HG03469 (cell line): Measurements from ENCODE around the gene NEMP2.
"Not testable (repeated sequence)": the region's sequence is repeated elsewhere in the genome, so short reads cannot be mapped to it uniquely, and the experiment has no call there.

Experiments
- ATAC-seq: cut with Tn5 transposase; IDR thresholded peaks from one replicate; pipeline ENCODE4 v1.9.1; 2021; ENCODE audit warnings: mild to moderate bottlenecking, moderate library complexity, moderate number of reproducible peaks; ENCODE audit not compliant: unreplicated experiment

The NEMP2 gene

DNA sequence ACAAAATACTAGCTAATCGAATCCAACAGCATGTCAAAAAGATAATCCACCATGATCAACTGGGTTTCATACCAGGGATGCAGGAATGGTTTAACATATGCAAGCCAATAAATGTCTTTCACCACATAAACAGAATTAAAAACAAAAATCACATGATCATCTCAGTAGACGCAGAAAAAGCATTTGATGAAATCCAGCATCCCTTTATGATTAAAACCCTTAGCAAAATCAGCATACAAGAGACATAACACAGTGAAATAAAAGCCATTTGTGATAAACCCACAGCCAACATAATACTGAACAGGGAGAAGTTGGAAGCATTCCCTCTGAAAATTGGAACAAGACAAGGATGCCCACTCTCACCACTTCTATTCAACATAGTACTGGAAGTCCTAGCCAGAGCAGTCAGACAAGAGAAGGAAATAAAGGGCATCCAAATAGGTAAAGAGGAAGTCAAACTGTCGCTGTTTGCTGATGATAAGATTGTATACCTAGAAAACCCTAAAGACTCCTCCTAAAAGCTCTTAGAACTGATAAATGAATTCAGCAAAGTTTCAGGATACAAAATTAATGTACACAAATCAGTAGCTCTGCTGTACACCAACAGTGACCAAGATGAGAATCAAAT, 39.8 kb downstream of the NEMP2 start:
- not testable (repeated sequence) for ATAC-seq

DNA sequence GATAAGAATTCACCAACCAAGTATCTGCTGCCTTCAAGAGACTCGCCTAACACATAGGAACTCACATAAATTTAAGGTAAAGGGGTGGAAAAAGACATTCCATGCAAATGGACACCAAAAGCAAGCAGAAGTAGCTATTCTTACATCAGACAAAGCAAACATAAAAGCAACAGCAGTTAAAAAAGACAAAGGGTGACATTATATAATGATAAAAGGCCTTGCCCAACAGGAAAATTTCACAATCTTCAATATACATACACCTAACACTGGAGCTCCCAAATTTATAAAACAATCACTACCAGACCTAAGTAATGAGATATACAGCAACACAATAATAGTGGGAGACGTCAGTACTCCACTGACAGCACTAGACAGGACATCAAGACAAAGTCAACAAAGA, 41.4 kb downstream of the NEMP2 start:
- no peak for ATAC-seq

DNA sequence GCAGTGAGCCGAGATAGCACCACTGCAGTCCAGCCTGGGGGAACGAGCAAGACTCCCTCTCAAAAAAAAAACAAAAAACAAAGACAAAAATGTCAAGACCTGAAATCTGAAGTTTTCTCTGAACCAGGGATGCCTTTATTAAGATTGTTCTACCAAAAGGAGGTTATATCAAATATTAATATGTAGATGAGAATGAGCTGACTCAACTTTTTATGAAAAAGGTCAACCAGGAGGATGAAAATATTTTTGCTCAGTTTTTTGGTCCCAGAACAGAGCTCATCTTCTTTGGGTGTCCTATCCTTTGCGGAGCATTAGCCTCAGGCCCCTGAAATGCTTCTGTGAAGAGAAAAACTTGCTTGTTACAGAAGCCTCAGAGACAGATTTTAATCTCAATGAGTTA, 44.0 kb downstream of the NEMP2 start:
- no peak for ATAC-seq

DNA sequence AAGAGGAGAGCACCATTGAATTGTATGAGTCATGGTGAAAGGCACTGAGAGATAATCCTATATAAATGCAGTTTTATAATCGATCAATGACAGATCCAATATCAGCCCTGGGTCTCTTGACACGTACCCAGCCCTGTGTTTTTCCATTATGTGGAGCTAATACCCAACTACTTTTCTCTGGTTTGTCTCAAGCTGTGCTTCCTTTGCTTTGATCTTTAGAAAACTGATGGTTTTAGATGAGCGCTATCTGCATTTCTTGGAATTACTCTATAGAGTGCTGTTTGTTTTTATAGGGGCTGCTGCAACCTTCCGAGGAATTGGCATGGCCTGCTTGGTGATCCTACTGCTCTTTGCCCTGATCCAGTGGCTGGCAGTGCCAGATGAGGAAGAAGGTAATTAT, 45.0 kb downstream of the NEMP2 start:
- ATAC-seq, result no peak

DNA sequence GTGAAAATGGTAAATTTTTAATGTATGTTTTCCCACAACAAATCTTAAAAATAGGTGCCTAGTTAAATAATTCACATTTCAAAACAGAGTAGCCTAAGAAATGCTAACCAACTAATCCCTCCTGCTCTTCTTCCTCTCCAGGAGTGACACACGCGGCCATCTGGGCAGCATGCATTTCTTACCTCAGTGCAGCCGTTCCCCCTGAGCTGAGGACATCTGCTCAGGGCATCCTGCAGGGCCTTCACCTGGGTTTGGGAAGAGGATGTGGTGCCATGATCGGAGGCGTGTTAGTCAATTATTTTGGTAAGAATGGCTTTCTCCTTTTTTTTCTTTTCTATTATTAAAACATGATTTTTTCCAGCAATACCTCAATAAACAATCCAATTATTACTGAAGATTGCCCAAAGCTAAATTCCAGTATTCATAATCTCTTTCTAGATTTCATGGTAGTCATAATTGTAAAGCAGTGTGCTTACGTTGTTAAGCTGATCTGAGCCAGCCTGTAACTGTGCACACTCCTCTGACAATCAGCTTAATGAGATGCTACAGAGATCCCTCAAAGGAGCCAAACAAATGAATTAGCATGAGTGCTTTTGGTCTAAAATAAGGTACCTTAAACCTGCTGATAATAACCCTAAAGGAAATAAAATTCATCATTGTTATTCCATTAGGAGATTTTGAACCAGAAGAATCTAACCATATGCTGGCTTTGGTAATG, 45.8 kb downstream of the NEMP2 start:
- no peak for ATAC-seq

DNA sequence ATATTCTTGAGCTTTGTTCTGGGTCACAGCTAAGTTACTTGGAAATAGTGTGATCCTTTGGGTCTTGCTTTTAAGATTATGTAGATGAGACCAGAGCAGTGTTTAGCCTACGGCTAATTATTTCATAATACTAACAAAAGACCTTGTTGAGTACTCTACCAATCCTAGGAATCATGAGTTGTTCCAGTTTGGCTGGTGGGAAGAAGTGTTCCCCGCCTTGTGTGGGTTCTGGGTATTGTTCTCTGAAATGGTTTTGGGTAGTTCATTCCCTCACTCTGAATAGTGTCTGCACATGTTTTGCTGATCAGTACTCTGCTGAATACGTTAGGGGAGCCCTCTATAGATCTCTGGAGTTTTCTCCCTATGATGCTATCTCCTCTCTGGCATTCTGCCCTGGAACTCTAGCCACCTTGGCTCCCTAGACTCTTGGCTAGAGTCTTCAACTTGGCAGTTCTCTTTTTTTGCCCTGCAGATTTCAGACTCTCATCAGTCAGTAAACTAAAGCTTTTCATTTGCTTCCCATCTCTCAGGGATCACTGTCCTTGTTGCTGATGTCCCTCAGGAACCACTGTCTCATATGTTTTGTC, 48.4 kb downstream of the NEMP2 start:
- no peak for ATAC-seq

DNA sequence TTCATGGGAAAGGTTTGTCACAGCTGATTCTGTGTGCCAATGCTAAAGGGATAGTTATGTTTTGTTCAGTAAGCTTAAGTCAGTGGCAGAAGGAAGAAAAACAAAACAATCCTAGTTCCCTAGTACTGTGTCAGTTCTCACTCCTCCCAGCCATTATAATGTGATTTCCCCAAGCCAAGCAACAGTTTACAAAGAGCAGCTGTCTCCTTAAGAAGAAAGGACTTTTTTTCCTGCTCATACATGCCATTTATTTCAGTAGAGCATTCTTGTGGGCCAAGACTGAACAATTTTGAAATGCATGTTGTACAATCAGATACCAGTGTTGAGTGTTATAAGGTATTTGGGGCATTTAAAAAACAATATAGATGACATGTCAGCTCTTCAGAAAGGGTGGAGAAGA, 52.1 kb downstream of the NEMP2 start:
- no peak for ATAC-seq

DNA sequence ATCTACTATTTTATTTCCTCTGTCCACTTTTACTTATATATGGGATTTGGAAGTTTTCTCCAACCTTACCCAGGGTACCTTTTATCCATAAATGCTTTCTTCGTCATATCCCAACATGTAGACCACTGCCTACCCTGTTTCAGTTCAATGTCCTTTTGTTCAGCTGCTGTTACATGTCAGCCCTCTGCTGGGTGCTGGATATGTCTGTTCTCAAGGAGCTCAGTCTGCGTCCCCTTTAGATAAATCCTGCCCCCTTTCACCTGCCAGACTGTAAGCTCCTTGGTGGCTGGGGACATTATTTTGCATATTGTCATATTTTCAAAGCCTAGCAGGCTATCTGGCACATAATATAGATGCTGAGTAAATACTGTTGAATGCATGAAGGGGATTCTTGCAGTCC, 53.2 kb downstream of the NEMP2 start:
- no peak for ATAC-seq

DNA sequence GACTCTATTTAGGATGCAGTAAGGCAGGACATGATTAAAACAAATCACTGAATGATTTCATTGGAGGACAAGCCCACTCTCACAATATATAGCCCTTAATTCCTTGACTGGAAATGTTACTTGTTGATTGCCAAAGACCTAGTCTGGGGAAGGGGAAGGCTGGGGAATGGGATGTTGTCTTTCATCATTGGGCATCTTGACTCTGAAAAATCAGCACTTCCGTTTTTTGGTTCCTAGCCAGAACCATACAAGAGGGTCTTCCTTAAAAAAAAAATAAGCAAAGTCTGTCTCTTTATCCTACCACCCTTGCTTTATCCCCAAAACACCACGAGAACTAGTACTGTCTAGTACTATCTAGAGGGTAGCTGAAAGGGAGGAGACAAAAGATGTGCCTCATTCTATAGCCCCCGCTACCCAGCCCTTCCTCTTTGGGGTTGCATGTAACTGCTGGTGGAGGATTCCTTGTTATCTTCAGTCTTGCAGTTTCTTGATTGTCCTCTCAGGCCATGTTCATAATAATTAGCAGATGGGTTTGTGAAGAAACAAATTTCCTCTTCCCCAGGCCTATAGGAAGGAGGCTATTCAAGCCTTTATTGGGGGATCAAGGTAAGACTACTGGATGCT, 55.8 kb downstream of the NEMP2 start:
- ATAC-seq, result no peak

DNA sequence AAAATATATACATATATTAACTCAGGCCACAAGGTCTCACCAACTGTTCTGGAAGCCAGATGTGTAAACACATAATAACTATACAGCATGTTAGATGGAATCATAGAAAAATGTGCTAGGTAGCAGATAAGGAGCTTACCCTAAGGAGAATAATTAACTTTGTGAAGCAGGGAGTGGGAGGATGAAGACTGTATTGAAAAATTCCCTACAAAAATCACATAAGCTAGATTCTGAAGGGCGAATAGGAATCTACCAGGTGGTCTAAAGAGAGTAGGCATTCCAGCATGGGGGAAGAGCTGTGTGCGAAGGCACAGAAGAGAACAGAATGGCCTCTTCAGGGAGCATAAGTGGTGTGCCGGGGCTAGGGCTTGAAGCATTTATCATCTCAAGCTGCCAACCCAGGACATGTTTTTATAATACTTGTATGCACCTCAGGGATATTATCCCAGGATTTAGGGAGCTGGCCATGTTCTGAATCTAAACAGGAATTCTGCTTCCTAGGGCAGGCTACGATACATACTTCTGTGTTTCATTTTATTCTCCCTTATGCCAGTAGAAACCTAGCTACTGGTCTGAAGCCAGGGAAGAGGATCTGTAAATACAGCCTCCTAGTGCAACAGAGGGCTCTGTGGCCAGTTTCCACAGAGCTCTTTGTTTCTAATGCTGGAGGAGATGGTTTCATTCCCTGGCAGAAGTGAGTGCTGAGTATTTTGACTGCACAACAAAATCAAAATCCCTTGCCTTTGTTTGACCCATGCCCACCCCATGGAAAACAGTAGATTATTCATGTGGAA, 56.7 kb downstream of the NEMP2 start:
- ATAC-seq, result no peak

DNA sequence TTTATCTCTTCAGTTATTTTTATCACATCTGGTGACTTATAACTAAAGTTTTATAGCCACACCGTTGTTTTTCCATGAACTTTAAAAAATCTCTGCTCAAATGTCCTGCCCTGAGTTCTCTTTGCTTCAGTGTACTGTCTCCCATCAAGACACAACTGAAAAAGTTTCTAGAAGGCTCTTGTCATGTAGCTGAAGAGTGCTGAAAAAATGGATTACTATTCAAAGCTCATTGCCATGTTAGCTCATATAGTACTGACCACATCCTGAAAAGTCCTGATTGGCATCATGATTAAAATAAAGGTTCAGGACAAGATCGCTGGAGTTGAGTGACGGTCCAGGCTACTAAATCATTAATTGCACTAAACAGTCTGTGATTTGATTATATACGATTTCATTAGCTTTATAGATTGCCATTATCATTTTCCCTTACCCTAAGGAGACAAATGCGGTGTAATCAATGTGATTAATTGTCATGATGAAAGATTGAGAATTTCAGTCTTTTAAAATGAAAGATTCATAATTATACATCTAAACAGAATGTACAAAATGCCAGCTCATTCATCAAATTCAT, 64.2 kb downstream of the NEMP2 start:
- ATAC-seq, result no peak

DNA sequence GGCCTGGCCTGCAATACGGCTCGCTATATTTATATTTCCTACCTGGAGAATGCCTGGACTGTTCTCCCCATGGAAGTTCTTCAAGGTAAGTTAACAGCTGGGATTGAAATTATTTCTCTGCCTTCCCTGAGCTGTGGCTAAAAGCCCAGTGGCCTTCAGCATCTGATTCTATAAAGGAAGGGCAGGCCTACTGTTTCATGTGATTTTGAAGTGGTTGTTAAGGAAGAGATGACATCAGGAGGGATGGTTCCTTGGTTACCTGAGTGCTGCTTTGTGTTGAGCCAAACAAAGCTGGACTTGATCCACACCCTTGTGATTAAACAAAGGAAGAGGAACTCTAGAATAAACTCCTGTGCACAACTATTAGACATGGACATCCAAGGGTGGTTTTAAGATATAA, 64.8 kb downstream of the NEMP2 start:
- ATAC-seq, result no peak

DNA sequence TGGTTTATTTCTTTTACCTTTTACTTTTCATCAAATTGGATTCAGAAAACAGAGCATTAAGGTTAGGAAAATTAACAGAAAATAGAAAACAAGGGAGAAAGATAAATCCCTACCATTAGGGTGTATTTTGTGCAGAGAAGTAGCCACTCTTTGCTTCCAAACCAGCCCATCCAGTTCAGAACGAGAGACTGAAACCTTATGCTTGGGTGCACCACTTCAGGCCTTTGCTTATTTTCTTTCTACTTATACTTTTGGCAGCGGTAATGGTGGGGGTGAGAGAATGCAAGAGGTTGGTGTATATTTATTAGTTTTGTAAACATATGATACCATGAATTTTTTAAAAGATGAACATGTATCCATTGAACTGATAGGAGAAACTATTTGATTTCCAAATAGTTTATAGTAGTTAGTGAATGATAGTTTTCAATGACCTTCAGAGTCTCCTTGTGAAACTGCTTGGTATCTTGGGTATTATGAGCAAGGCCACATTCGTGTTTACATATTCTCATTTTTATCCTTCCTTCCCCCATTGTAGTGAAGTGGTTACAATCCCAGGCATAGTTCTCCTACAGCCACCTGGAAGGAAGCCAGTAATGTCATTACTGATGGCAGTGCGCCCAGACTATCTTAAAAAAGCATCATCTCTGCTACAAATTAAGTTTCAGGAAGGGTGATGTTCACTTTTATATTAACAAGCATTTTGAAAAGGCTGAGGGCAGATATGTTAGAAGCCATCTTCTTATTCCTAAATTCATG, 65.5 kb downstream of the NEMP2 start:
- ATAC-seq, result peak; percentile 39

DNA sequence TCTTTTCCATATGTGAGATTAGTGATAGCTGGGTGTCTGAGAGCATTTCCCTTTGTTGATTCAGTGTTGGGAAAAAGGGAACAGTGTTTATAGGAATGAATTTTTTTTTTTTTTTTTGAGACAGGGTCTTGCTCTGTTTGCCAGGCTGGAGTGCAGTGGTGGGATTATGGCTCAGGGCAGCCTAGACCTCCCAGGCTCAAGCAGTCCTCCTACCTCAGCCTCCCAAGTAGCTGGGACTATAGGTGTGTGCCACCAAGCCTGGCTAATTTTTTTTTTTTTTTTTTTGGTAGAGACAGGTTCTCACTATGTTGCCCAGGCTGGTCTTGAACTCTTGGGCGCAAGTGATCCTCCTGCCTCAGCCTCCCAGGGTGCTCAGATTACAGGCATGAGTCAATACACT, 66.2 kb downstream of the NEMP2 start:
- ATAC-seq, result not testable (repeated sequence)

DNA sequence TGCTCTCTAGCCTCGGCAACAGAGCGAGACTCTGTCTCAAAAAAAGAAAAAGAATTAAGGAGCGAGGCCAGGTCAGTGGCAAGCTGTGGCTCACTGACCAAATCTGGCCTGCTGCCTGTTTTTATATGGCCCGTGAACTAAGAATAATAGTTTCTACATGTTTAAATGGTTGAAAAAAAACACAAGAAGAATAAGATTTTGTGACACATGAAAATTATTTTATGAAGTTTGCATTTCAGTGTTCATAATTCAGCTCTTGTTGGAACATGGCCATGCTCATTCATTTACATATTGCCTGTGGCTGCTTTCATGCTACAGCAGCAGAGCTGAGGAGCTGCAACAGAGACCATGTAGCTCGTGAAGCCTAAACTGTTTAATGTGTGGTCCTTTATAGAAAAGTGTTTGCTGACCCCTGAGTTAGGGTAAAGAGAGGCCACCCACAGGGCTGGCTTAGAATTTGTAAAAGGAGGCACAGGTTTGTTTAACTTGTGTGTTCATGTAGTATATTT, 66.9 kb downstream of the NEMP2 start:
- ATAC-seq, result no peak

DNA sequence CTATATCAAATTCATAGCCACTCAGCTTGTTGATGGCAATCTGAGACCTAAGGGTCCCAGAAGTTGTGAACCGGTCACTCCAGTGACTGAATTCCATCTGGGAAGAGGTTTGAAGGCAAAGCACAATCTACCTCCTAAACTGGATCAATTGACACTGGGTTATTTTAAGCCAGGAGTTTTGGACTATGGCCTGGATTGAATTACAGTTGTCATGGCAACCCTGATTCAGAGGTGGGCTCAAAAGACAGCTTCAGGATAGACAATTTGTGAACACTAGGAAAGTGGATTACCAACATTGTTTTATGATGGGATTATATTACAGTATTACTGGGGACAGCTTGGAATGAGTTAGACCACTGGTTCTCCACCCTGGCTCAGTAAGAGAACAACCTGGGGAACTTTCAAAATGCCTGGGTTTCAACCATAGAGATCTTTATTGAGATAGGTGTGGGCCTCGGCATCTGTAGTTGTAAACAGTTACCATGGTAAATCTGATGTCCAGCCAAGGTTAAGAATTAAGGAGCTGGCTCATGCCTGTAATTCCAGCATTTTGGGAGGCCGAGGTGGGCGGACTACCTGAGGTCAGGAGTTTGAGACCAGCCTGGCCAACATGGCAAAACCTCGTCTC, 67.6 kb downstream of the NEMP2 start:
- ATAC-seq, result no peak

DNA sequence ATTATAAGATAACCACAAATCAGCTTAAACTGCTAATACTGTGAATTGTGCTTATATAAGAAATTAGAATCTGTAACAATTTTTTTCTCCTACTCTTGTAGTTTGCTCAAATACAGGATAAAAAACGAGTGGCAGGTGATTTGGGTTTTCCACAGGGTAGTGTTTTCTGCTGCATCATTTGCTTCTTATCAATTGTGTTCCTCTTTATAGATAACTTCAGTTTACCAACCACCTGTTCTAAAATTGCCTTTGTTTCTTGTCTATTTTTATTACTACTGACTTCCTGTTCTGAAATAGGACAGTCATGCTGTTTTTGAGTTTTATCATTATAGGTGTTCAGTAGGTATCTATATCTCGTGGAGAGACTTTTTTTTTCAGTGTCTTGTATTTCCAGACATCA, 69.5 kb downstream of the NEMP2 start:
- peak; percentile 56 for ATAC-seq

DNA sequence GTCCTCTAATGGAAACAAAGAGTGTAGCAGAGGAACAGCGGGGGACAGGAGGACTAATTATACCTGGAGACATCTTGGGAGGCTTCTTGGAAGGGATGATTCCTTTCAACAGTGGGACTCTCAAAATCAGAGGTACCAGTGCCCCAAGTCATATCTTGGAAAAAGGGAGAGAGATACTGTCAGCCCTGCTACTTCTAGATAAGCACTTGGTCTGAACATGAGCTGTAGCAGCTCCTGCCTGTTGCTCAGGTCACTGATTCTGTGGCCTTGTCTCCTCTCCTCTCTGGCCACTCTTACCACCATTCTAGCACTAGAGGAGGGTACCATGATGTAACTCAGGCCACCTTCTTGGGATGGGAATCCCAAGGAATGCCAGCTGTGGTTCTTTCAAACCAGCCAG, 71.9 kb downstream of the NEMP2 start:
- ATAC-seq, result no peak

DNA sequence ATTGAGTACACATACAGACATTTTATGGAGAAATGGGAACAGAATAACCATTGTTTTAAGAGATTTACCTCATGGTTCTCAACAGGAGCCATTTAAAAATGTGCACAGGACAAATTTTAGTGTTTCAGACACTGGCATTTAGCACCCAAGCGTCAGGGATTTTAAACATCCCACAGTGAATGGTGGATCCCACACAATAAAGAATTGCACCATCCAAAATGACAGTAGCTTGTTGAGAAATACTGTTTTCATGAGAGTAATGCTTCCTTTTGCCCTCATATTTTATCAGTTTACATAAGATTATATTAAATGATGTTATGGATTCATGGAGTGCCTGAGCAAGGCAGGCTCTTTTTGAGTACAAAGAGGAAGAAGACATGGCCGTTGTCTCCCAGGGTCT, 72.3 kb downstream of the NEMP2 start:
- no peak for ATAC-seq
